Retinal pigment epithelial cell (primary cell): ENCODE measurements around the gene FAM149A.
A peak's percentile ranks its signal among the peaks of the same experiment; 100 is the strongest.

Experiments used
- DNase-seq: peaks from one replicate; pipeline ENCODE4 v3.0.0-alpha.2; 2010; ENCODE audit warnings: low read depth
- H3K4me3 ChIP-seq: 2 replicates; pipeline ENCODE4 v1.5.1; 2011; ENCODE audit warnings: mild to moderate bottlenecking, low read length, control low read depth, moderate library complexity
- TF ChIP-seq, protein P1 (sequence below): conservative IDR thresholded peaks from 2 replicates; pipeline ENCODE4 v1.5.1; 2011; ENCODE audit warnings: low read depth, low read length, control low read depth, inconsistent platforms

Gene FAM149A

DNA sequence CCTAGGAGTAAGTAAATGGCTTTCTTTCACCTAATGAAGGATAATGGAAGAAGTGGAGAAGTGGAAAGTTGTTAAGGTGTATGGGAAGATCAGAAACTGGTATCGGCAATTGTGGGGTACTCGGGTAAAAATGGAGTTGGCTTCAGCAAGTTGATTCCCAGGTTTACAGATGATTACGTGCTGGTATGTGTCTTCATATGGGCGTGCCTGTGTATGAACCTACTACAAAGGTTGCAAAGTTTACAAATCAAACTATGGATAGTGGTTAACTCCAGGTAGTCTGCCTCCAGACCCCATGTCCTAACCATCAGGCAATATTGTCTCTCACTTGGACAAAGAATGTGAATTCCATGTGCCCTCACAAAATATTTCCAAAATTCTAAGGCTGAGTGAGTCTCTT is 34.8 kb upstream of the FAM149A start:
- no peak for DNase-seq
- H3K4me3 ChIP-seq, result no peak overlapping the region
- TF ChIP-seq, protein P1, sequence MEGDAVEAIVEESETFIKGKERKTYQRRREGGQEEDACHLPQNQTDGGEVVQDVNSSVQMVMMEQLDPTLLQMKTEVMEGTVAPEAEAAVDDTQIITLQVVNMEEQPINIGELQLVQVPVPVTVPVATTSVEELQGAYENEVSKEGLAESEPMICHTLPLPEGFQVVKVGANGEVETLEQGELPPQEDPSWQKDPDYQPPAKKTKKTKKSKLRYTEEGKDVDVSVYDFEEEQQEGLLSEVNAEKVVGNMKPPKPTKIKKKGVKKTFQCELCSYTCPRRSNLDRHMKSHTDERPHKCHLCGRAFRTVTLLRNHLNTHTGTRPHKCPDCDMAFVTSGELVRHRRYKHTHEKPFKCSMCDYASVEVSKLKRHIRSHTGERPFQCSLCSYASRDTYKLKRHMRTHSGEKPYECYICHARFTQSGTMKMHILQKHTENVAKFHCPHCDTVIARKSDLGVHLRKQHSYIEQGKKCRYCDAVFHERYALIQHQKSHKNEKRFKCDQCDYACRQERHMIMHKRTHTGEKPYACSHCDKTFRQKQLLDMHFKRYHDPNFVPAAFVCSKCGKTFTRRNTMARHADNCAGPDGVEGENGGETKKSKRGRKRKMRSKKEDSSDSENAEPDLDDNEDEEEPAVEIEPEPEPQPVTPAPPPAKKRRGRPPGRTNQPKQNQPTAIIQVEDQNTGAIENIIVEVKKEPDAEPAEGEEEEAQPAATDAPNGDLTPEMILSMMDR, result no peak

DNA sequence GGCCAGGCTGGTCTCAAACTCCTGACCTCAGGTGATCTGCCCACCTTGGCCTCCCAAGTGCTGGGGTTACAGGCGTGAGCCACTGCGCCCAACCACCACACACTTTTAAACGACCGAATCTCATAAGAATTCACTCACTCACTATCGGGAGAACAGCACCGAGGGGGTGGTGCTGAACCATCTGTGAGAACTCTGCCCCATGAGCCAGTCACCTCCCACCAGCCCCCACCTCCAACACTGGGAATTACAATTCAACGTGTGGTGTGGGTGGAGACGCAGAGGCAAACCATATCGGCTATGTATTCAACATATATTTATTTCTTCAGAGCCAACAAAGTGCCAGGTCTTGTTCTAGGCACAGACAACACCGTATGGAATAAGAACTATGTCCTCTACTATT is 32.0 kb upstream of the FAM149A start:
- TF ChIP-seq, protein P1, result no peak
- H3K4me3 ChIP-seq, result no peak overlapping the region
- no peak for DNase-seq

DNA sequence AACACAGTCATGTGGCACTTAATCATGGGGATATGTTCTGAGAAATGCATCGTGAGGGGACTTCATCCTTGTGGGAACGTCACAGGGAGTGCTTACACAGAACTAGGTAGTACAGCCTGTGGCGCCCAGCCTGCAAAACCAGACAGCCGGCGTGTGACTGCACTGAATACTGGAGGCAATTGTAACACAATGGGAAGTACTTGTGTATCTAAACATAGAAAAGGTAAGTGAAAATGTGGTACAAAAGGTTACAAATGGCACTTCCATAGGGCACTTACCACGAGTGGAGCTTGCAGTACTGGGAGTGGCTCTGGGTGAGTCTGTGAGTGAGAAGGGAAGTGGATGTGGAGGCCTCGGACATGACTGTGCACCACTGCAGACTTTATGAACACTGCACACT is 30.3 kb upstream of the FAM149A start:
- DNase-seq, result peak; percentile 54
- H3K4me3 ChIP-seq, result no peak overlapping the region
- TF ChIP-seq, protein P1, result no peak

DNA sequence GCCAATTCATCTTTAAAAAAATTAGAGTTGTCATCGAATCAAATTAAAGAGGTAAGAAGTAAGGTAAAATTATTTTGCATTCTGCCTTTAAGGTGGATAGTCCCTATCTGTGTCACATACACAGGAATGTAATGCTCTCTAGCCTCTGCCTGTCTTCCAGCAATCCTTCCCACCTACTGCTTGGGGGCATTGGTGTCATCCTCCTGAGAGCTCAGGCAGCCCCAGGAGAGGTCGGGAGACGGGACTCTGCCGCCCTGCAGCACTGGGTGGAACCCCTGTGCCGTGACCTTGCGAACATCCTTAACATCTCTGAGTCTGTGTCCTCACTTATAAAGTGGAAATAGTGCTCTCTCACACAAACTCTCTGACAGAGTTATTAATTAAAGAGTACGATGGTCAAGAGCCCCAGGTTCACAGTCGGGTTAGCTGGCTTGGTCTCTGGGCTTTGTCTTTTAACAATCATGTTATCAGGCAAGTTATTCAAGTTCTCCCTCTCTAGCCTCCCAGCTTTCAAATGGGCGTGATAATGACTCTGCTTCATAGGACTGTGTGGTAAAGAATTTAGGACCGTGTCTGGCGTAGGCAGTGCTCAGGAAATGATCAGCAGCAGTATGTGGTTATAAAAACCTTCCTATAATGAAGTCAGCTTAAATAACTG is 25.4 kb upstream of the FAM149A start:
- TF ChIP-seq, protein P1, result no peak
- no peak overlapping the region for H3K4me3 ChIP-seq
- DNase-seq, result no peak

DNA sequence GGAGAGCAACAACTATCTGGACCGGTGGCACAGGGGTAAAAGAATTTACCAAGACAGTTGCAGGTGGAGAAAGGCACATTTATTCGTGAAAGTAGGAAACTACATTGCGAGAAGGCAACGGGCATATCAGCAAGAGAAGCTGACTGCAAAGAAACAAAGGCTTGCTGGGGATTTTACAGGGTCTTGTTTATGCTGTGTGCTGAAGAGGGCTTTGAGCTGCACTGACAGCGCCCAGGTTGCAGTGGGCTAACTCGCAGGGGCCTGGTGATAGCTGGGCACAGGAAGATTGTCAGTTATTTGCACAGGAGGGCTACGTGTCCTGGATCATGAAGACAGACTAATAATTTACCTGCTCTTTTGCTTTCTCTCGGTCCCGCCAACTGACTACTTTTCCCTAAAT is 24.8 kb upstream of the FAM149A start:
- H3K4me3 ChIP-seq, result no peak overlapping the region
- DNase-seq, result no peak
- TF ChIP-seq, protein P1, result no peak

DNA sequence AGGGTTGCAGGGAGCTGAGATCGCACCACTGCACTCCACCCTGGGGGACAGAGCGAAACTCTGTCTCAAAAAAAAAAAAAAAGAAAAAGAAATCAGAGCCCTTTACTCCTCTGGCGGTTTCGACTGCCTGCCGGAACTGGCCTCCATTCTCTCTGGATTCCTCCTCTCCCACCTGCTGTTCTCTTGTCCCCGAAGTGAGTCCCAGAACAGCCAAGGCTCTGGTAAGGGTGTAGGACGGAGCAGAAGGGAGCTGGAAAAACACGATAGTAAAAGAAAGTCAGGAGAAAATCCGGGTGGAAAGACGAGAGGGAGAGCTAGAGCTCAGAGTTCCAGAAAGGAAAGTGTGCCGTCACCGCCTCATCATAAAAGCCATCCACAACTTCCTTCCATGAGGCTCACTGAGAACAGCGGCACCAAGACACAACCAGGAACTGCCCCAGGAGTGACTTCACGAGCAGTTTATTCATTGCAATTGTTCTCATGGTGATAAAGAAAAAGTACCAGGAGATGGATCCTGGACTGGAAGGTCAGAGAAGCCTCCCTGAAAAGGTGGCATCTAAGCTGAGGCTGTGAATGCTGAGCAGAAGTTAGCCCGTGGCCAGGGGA is 23.2 kb upstream of the FAM149A start:
- TF ChIP-seq, protein P1, result no peak
- H3K4me3 ChIP-seq, result no peak overlapping the region
- DNase-seq, result no peak

DNA sequence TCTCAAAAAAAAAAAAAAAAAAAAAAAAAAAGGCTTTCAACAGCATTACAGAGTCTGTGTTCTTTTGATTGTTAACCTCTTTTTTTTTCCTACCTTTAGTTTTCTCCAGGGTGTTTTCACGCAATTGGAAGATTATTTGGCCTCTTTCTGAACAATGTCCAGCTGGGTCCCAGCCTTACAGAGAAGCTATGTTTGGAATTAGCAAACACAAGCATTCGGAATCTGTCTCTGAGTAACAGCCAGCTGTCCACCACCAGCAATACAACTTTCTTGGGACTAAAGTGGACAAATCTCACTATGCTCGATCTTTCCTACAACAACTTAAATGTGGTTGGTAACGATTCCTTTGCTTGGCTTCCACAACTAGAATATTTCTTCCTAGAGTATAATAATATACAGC is 22.3 kb upstream of the FAM149A start:
- DNase-seq, result no peak
- no peak overlapping the region for H3K4me3 ChIP-seq
- TF ChIP-seq, protein P1, result no peak
